Stimulated activated CD4-positive, alpha-beta T cell treated with anti-CD3 and anti-CD28 coated beads, Interleukin-4, amount 100 ng/mL, for 4 hours (primary cell): ENCODE measurements around the gene ART1.
"Not testable (repeated sequence)": the region's sequence is repeated elsewhere in the genome, so short reads cannot be mapped to it uniquely, and the experiment has no call there.

ENCODE experiments used
- DNase-seq, 2 experiments: peaks; one replicate each; pipeline ENCODE4 v3.0.0-alpha.2; 2020

ART1 gene

GRCh38 chr11:3644817-3645235, at the start of gene ART1:
Gene ART1 (plus strand): TSS chr11:3645128. CDS start chr11:3659214, 14,086 bp downstream.
- no peak for DNase-seq

- not testable (repeated sequence) for DNase-seq
These were observed 47.2 kb upstream of the ART1 start for GRCh38 chr11:3597743-3598142.

GRCh38 chr11:3600201-3600600, 44.7 kb upstream of the ART1 start:
- not testable (repeated sequence) for DNase-seq

GRCh38 chr11:3604167-3604566, 40.8 kb upstream of the ART1 start:
- DNase-seq, result no peak

GRCh38 chr11:3605283-3605662, 39.7 kb upstream of the ART1 start:
- DNase-seq, result no peak

GRCh38 chr11:3605771-3606203, 39.1 kb upstream of the ART1 start:
- no peak for DNase-seq

GRCh38 chr11:3609416-3610265, 35.3 kb upstream of the ART1 start:
- no peak for DNase-seq

- no peak for DNase-seq
These were observed 34.1 kb upstream of the ART1 start for GRCh38 chr11:3610846-3611245.

GRCh38 chr11:3611976-3612678, 32.8 kb upstream of the ART1 start:
- DNase-seq, result no peak

- DNase-seq, result no peak
These were observed 30.8 kb upstream of the ART1 start for GRCh38 chr11:3613998-3614741.

GRCh38 chr11:3614742-3615171, 30.2 kb upstream of the ART1 start:
- peak; percentile 31 to 48 for DNase-seq

- DNase-seq, result no peak
These were observed 28.9 kb upstream of the ART1 start for GRCh38 chr11:3615998-3616397.

GRCh38 chr11:3616721-3617460, 28.0 kb upstream of the ART1 start:
- no peak for DNase-seq

- DNase-seq, result no peak
These were observed 26.9 kb upstream of the ART1 start for GRCh38 chr11:3617990-3618389.

GRCh38 chr11:3622521-3622920, 22.4 kb upstream of the ART1 start:
- no peak for DNase-seq

GRCh38 chr11:3623121-3623520, 21.8 kb upstream of the ART1 start:
- no peak for DNase-seq

GRCh38 chr11:3623767-3624458, 21.0 kb upstream of the ART1 start:
- DNase-seq, result no peak

- DNase-seq, result no peak
These were observed 18.5 kb upstream of the ART1 start for GRCh38 chr11:3626250-3626960.

- DNase-seq, result no peak
These were observed 17.6 kb upstream of the ART1 start for GRCh38 chr11:3627291-3627690.

- no peak for DNase-seq
These were observed 13.6 kb upstream of the ART1 start for GRCh38 chr11:3631331-3631730.

GRCh38 chr11:3632070-3632660, 12.8 kb upstream of the ART1 start:
- DNase-seq, result no peak
